H1 (cell line): Measurements from ENCODE around the gene SGO2. TPM values are rescaled to one million over a fixed set of nuclear protein-coding genes. Genes with fewer than 3 reads are reported as not detected.

Experiments
- CTCF ChIA-PET: fragments of 300-600 bp; sonication (Branson Sonifier 250); formaldehyde crosslinking; loops from one replicate; lab custom pipeline; 2021; ENCODE audit not compliant: partially characterized antibody; lab: Charles Lee
- POLR2A ChIA-PET: fragments of 300-600 bp; sonication (Branson Sonifier 250); formaldehyde crosslinking; loops from one replicate; lab custom pipeline; 2021; ENCODE audit warnings: inconsistent platforms; ENCODE audit not compliant: partially characterized antibody; lab: Charles Lee
- DNase-seq, 2 experiments: peaks; one replicate each; pipeline versions ENCODE4 v3.0.0 to v3.0.0-alpha.2; 2010 to 2022; ENCODE audit warnings: low spot score in 2 of 2, low read depth in 1 of 2, mixed read lengths in 1 of 2
- FAIRE-seq: peaks from 2 replicates; lab custom pipeline; 2011; peaks lifted over from hg19 to GRCh38; lab: Jason Lieb, UNC
- H2AFZ ChIP-seq: 2 replicates; pipeline ENCODE4 v1.8.1; 2012; ENCODE audit warnings: low read length, inconsistent platforms
- H2AK5ac ChIP-seq: 2 replicates; pipeline ENCODE4 v1.6.1; 2013; ENCODE audit warnings: low read depth, low read length
- H2BK120ac ChIP-seq: replicated peaks from 2 replicates; pipeline ENCODE3; 2013; ENCODE audit warnings: low read depth, low read length, inconsistent platforms
- H2BK12ac ChIP-seq: 2 replicates; pipeline ENCODE4 v1.6.1; 2013; ENCODE audit warnings: low read depth, low read length
- H2BK15ac ChIP-seq: 2 replicates; pipeline ENCODE4 v1.6.1; 2013; ENCODE audit warnings: low read length
- H2BK20ac ChIP-seq: 2 replicates; pipeline ENCODE4 v1.6.1; 2013; ENCODE audit warnings: low read length
- H2BK5ac ChIP-seq: 2 replicates; pipeline ENCODE4 v1.6.1; 2013; ENCODE audit warnings: low read depth, low read length
- H3K14ac ChIP-seq: 2 replicates; pipeline ENCODE4 v1.6.1; 2013; ENCODE audit warnings: inconsistent platforms; ENCODE audit not compliant: insufficient read length
- H3K18ac ChIP-seq: 2 replicates; pipeline ENCODE4 v1.6.1; 2013; ENCODE audit warnings: low read length; ENCODE audit errors: extremely low read depth
- H3K23ac ChIP-seq: 2 replicates; pipeline ENCODE4 v1.6.1; 2013; ENCODE audit warnings: inconsistent platforms; ENCODE audit not compliant: insufficient read length
- H3K23me2 ChIP-seq: 2 replicates; pipeline ENCODE4 v1.6.1; 2013; ENCODE audit warnings: low read depth, low read length
- H3K27ac ChIP-seq: 2 replicates; pipeline ENCODE4 v1.6.1; 2011; ENCODE audit warnings: low read depth, low read length, inconsistent platforms
- H3K27me3 ChIP-seq, 4 experiments: replicated peaks in 1 of 4; 1 replicate in 1 of 4; 2 replicates in 3 of 4; pipeline versions ENCODE4 v1.6.1 to v1.8.1; 2011 to 2013; ENCODE audit warnings: low read length in 3 of 4, mild to moderate bottlenecking in 3 of 4, inconsistent platforms in 2 of 4, mixed read lengths in 2 of 4, moderate library complexity in 1 of 4; ENCODE audit not compliant: control insufficient read depth in 3 of 4, insufficient read depth in 3 of 4; ENCODE audit errors: extremely low read depth in 1 of 4
- H3K36me3 ChIP-seq, 4 experiments: 2 replicates each; pipeline versions ENCODE4 v1.6.1 to v1.8.1; 2011 to 2013; ENCODE audit warnings: mild to moderate bottlenecking in 4 of 4, low read length in 3 of 4, moderate library complexity in 2 of 4, control low read depth in 1 of 4, inconsistent platforms in 1 of 4; ENCODE audit not compliant: insufficient read depth in 4 of 4, control insufficient read depth in 2 of 4
- H3K4ac ChIP-seq: replicated peaks from 2 replicates; pipeline ENCODE3; 2013; ENCODE audit warnings: low read length, low read depth, mixed read lengths, inconsistent platforms; ENCODE audit not compliant: insufficient read length
- H3K4me1 ChIP-seq, 4 experiments: replicated peaks in 1 of 4; 1 replicate in 1 of 4; 2 replicates in 3 of 4; pipeline versions ENCODE4 v1.6.1 to v1.8.1; 2011 to 2013; ENCODE audit warnings: low read length in 3 of 4, inconsistent platforms in 2 of 4, mixed read lengths in 1 of 4; ENCODE audit not compliant: insufficient read depth in 4 of 4, control insufficient read depth in 3 of 4
- H3K4me2 ChIP-seq, 2 experiments: 2 replicates each; pipeline versions ENCODE4 v1.6.1 to v1.8.1; 2011 to 2013; ENCODE audit warnings: low read depth in 2 of 2, low read length in 2 of 2, control low read depth in 1 of 2, inconsistent platforms in 1 of 2, mild to moderate bottlenecking in 1 of 2; ENCODE audit not compliant: insufficient read depth in 1 of 2
- H3K4me3 ChIP-seq, 4 experiments: fragments of 200-600, 300-600 bp in 1 of 4; sonication (generic), shearing (Covaris generic), sonication (Bioruptor Twin) in 1 of 4; 2 replicates each; pipeline versions ENCODE4 v1.5.1 to v1.8.1; 2011 to 2016; ENCODE audit warnings: low read length in 4 of 4, low read depth in 3 of 4, control low read depth in 2 of 4, inconsistent platforms in 2 of 4, mild to moderate bottlenecking in 2 of 4, mixed read lengths in 1 of 4, moderate library complexity in 1 of 4; ENCODE audit not compliant: insufficient read depth in 2 of 4; ENCODE audit errors: extremely low read depth in 1 of 4
- H3K56ac ChIP-seq: replicated peaks from 2 replicates; pipeline ENCODE3; 2013; ENCODE audit warnings: low read depth, mild to moderate bottlenecking, mixed read lengths, low read length, inconsistent platforms; ENCODE audit not compliant: insufficient read length
- H3K79me1 ChIP-seq: 2 replicates; pipeline ENCODE4 v1.6.1; 2013; ENCODE audit warnings: low read depth, low read length, control low read depth
- H3K79me2 ChIP-seq, 2 experiments: 2 replicates each; pipeline versions ENCODE4 v1.6.1 to v1.8.1; 2012 to 2013; ENCODE audit warnings: low read length in 2 of 2, mild to moderate bottlenecking in 2 of 2, inconsistent platforms in 1 of 2; ENCODE audit not compliant: insufficient read depth in 2 of 2, control insufficient read depth in 1 of 2
- H3K9ac ChIP-seq, 4 experiments: replicated peaks in 1 of 4; 1 replicate in 1 of 4; 2 replicates in 3 of 4; pipeline versions ENCODE4 v1.6.1 to v1.8.1; 2011 to 2013; ENCODE audit warnings: low read depth in 3 of 4, low read length in 3 of 4, control low read depth in 2 of 4, mild to moderate bottlenecking in 2 of 4, moderate library complexity in 2 of 4, inconsistent platforms in 1 of 4; ENCODE audit errors: extremely low read depth in 1 of 4
- H3K9me3 ChIP-seq, 2 experiments: 2 replicates each; pipeline versions ENCODE4 v1.6.1 to v1.8.1; 2012 to 2013; ENCODE audit warnings: mild to moderate bottlenecking in 2 of 2, moderate library complexity in 2 of 2, control low read depth in 1 of 2, inconsistent platforms in 1 of 2, low read depth in 1 of 2, low read length in 1 of 2, mixed read lengths in 1 of 2; ENCODE audit not compliant: insufficient read depth in 2 of 2
- H4K20me1 ChIP-seq, 2 experiments: replicated peaks in 1 of 2; 2 replicates each; pipeline versions ENCODE3 to v1.8.1; 2011 to 2013; ENCODE audit warnings: inconsistent platforms in 2 of 2, low read length in 2 of 2, mild to moderate bottlenecking in 1 of 2; ENCODE audit not compliant: insufficient read depth in 2 of 2, control insufficient read depth in 1 of 2
- H4K5ac ChIP-seq: 2 replicates; pipeline ENCODE4 v1.6.1; 2013; ENCODE audit warnings: low read length, low read depth, mixed read lengths, inconsistent platforms; ENCODE audit not compliant: insufficient read length
- H4K8ac ChIP-seq: 2 replicates; pipeline ENCODE4 v1.8.0; 2013; ENCODE audit warnings: mild to moderate bottlenecking, moderate library complexity, low read length, inconsistent platforms; ENCODE audit not compliant: insufficient read depth; ENCODE audit errors: extremely low read depth
- H4K91ac ChIP-seq: replicated peaks from 2 replicates; pipeline ENCODE3; 2013; ENCODE audit warnings: low read length, mixed read lengths, inconsistent platforms; ENCODE audit not compliant: insufficient read length
- CBX5 ChIP-seq: fragments of 300-800, 300-1000 bp; sonication (generic); IDR thresholded peaks from 2 replicates; pipeline ENCODE4 v1.7.1; 2016; ENCODE audit warnings: antibody characterized with exemption, low read length, low read depth
- CHD2 ChIP-seq: IDR thresholded peaks from 2 replicates; pipeline ENCODE4 v1.6.1; 2012; ENCODE audit warnings: low read length, improper control_type of control experiment
- KDM4A ChIP-seq: IDR thresholded peaks from one replicate; pipeline ENCODE4 v1.7.1; 2012; ENCODE audit warnings: low read depth, mild to moderate bottlenecking, moderate library complexity, low read length, inconsistent platforms; ENCODE audit not compliant: severe bottlenecking
- NANOG ChIP-seq: IDR thresholded peaks from 2 replicates; pipeline ENCODE4 v1.6.1; 2011; ENCODE audit warnings: low read length, low read depth, mild to moderate bottlenecking, inconsistent platforms; ENCODE audit not compliant: insufficient read depth, poor library complexity, severe bottlenecking
- NRF1 ChIP-seq: IDR thresholded peaks from 2 replicates; pipeline ENCODE4 v1.6.1; 2011; ENCODE audit warnings: mild to moderate bottlenecking, low read depth, low read length, improper control_type of control experiment
- POLR2AphosphoS5 ChIP-seq: IDR thresholded peaks from 2 replicates; pipeline ENCODE4 v1.6.1; 2011; ENCODE audit warnings: low read depth, low read length
- ZNF274 ChIP-seq: IDR thresholded peaks from 2 replicates; pipeline ENCODE4 v1.7.0; 2012; ENCODE audit warnings: low read length, borderline replicate concordance; ENCODE audit errors: extremely low read depth
- WGBS, 2 experiments: shearing (Covaris generic) in 1 of 2; methylation state at CpG; one replicate each; pipeline versions ENCODE4 v1.1.6 to v1.1.7; 2013 to 2015; ENCODE audit warnings: low lambda C conversion rate in 2 of 2, mixed read lengths in 2 of 2, inconsistent platforms in 1 of 2, low coverage in 1 of 2, missing lambda C conversion rate in 1 of 2; ENCODE audit not compliant: insufficient replicate concordance in 2 of 2, insufficient coverage in 1 of 2, insufficient read length in 1 of 2; ENCODE audit errors: extremely low coverage in 1 of 2, missing lambda C conversion rate in 1 of 2; 5-methylcytosine and 5-hydroxymethylcytosine counted together
- polyA plus RNA-seq, 7 experiments: library from polyadenylated mRNA; depleted of rRNA in 3 of 7; stranded (reverse) in 5 of 7; unstranded in 2 of 7; fragments of >200 nt in 5 of 7; fragments of 200-250 nt in 2 of 7; gene quantifications; 1 replicate in 5 of 7; 2 replicates in 1 of 7; 4 replicates in 1 of 7; pipeline versions ENCODE4 v1.2.1 to v1.2.3, GENCODE V29; 2011 to 2013; ENCODE audit warnings: missing spikeins in 2 of 7, mixed read lengths in 2 of 7
- total RNA-seq: library from RNA; stranded (reverse); fragmentation: NEBNext Ultra II Directional; extraction: Animal tissue kit (Norgen Biotek cat#: 25700); gene quantifications from 2 replicates; pipeline ENCODE4 v1.2.1, GENCODE V29; 2021

SGO2 gene
- total and polyA plus RNA-seq, 2 of the 8 experiments (the other 6 are each of a cell fraction or from before 2014, with no cell fraction given) = 2.4 to 33.2 TPM

DNA sequence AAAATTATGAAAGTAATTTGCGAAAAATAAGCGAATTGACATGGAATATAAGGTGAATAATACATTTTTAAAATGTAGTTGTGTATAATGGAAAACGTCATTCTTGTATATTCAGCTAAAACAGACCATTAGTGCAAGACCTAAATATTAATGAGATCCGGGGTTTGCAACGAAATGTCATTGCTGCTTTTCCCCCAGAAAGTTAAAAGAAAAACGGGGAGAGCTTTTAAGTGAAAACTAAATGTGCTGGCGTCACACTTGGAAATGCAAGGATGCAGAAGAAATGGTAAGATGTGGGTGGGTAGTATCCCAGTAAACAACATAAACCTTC, 491 bp upstream of the SGO2 start:
- H3K79me1 ChIP-seq = 0 out of 2 replicates have a peak, but pooled peaks cover 2% of the 10 kb centered on the region
- no peaks in the 10 kb centered on the region for H3K36me3 ChIP-seq
- TF ChIP-seq KDM4A (no peak), NANOG (no peak), CBX5 (no peak), POLR2AphosphoS5 (no peak), NRF1 (no peak), CHD2 (no peak), ZNF274 (no peak)

More for the DNA sequence above, 491 bp upstream of the SGO2 start:
- H3K79me2 ChIP-seq = peaks cover 0 to 40% of the 10 kb centered on the region in 2 experiments; a peak in 2 of 4 replicates
- H2BK15ac ChIP-seq = no peak overlapping the region
- H3K18ac ChIP-seq = no peak overlapping the region
- CTCF ChIA-PET = interaction anchor here (1.1 to 2.1 kb wide), 4 partner anchors 15 to 552 kb away, joined by 3 to 10 read pairs (median 4); no protein-coding TSS in a partner anchor
- H3K27me3 ChIP-seq = peaks cover 0 to 5% (median 1%) of the 10 kb centered on the region in 4 experiments; a peak in 3 of 7 replicates
- H3K4me1 ChIP-seq = peaks cover 0 to 3% (median 1%) of the 10 kb centered on the region in 4 experiments; a peak in 5 of 7 replicates
- no peak overlapping the region for H3K56ac ChIP-seq
- no peak overlapping the region for H3K27ac ChIP-seq
- no peak overlapping the region for H3K4ac ChIP-seq
- no peaks in the 10 kb centered on the region for H3K9me3 ChIP-seq
- H4K20me1 ChIP-seq = peaks cover 0 to 3% of the 10 kb centered on the region in 2 experiments
- H3K14ac ChIP-seq = no peak overlapping the region
- POLR2A ChIA-PET = interaction anchor here (0.6 to 2.5 kb wide), 5 partner anchors 13 to 544 kb away, joined by 3 to 6 read pairs (median 4); partner anchors contain the start of genes CLK1 and KCTD18
- no peak overlapping the region; a peak in 1 of 7 replicates for H3K9ac ChIP-seq
- DNase-seq (no peak), FAIRE-seq (no peak)
- no peak overlapping the region for H2BK20ac ChIP-seq
- no peak overlapping the region for H4K91ac ChIP-seq
- 31% methylated on average over 7 of the region's 7 CpGs; no CpG with 5 or more reads in 1 of the 2 experiments for WGBS, 2 experiments
- no peak overlapping the region for H2BK120ac ChIP-seq
- no peak overlapping the region for H4K8ac ChIP-seq
- H2BK5ac ChIP-seq = no peak overlapping the region
- no peak overlapping the region for H2AK5ac ChIP-seq
- peak overlapping the region; percentile 68 to 82 (median 80) for H3K4me3 ChIP-seq
- H3K23ac ChIP-seq = no peak overlapping the region
- H2AFZ ChIP-seq = peak overlapping the region; percentile 97
- no peak overlapping the region for H4K5ac ChIP-seq
- H2BK12ac ChIP-seq = no peak overlapping the region
- H3K4me2 ChIP-seq = peak overlapping the region; percentile 82 to 93
- peaks cover 7% of the 10 kb centered on the region for H3K23me2 ChIP-seq
